Transverse colon (tissue), 4 donors: Measurements from ENCODE around the gene RAB1A.

Experiments
- CTCF ChIP-seq, 5 experiments: fragments of 200-600 bp in 3 of 5; fragments of 450-650 bp in 2 of 5; sonication (generic) in 3 of 5; IDR thresholded peaks; 1 replicate in 2 of 5; 2 replicates in 3 of 5; pipeline ENCODE4 v1.5.1; 2016 to 2017; ENCODE audit warnings: antibody characterized with exemption in 5 of 5, inconsistent platforms in 3 of 5, mild to moderate bottlenecking in 2 of 5, moderate library complexity in 1 of 5
- EP300 ChIP-seq: sonication (generic); formaldehyde crosslinking; IDR thresholded peaks from one replicate; pipeline ENCODE4 v1.6.1; 2017; ENCODE audit warnings: antibody characterized with exemption, low read depth
- POLR2A ChIP-seq: fragments of 450-650 bp; IDR thresholded peaks from one replicate; pipeline ENCODE4 v1.6.1; 2016; ENCODE audit warnings: antibody characterized with exemption, mild to moderate bottlenecking, moderate library complexity
- POLR2AphosphoS5 ChIP-seq, 3 donors: sonication (generic); formaldehyde crosslinking; IDR thresholded peaks; one replicate each; pipeline ENCODE4 v1.6.1; 2016; ENCODE audit warnings: antibody characterized with exemption in 3 of 3

GRCh38 chr2:65069439-65069824 lies 60.5 kb downstream of the RAB1A start:
- no peak for TF ChIP-seq CTCF (IDR thresholded peaks at IDR 0.05)
- TF ChIP-seq POLR2A = no peak
- TF ChIP-seq EP300 = no peak
- TF ChIP-seq POLR2AphosphoS5 (IDR thresholded peaks at IDR 0.05) = no peak
